SK-N-SH (cell line): ENCODE measurements around the gene PAF1. TPM values are rescaled to one million over a fixed set of nuclear protein-coding genes. Genes with fewer than 3 reads are reported as not detected.

Experiments used
- CTCF ChIA-PET: fragments of 300-600, 350-600 bp; formaldehyde crosslinking; extraction: SDS; loops from one replicate; lab custom pipeline; 2021; lab: Yijun Ruan, JAX
- POLR2A ChIA-PET: fragments of 350-600 bp; sonication (Branson Sonifier 250); formaldehyde crosslinking; extraction: SDS; loops from one replicate; lab custom pipeline; 2020; ENCODE audit warnings: antibody characterized with exemption, inconsistent platforms; lab: Yijun Ruan, JAX
- DNase-seq: peaks from one replicate; pipeline ENCODE4 v3.0.0; 2012
- H2AFZ ChIP-seq: fragments of 200-600 bp; sonication (generic); 2 replicates; pipeline ENCODE4 v1.8.1; 2016; ENCODE audit warnings: antibody characterized with exemption, mild to moderate bottlenecking, low read depth
- H3F3A ChIP-seq: fragments of 200-600 bp; sonication (generic); replicated peaks from 2 replicates; pipeline ENCODE3; 2016; ENCODE audit warnings: antibody characterized with exemption, mild to moderate bottlenecking; ENCODE audit not compliant: insufficient read depth
- H3K27ac ChIP-seq, 2 experiments: fragments of 200-500 bp in 1 of 2; fragments of 200-600 bp in 1 of 2; sonication (Bioruptor generic) in 1 of 2; sonication (generic), shearing (Covaris generic) in 1 of 2; 2 replicates each; pipeline versions ENCODE4 v1.5.1 to v1.6.1; 2014 to 2016; ENCODE audit warnings: low read depth in 2 of 2, inconsistent platforms in 1 of 2, low read length in 1 of 2, mild to moderate bottlenecking in 1 of 2, mixed read lengths in 1 of 2
- H3K27me3 ChIP-seq: fragments of 200-600 bp; sonication (generic), shearing (Covaris generic); 2 replicates; pipeline ENCODE4 v1.6.1; 2016; ENCODE audit warnings: mixed run types; ENCODE audit not compliant: insufficient read depth
- H3K36me3 ChIP-seq, 2 experiments: fragments of 200-500 bp in 1 of 2; fragments of 200-600 bp in 1 of 2; sonication (Bioruptor generic) in 1 of 2; sonication (generic) in 1 of 2; replicated peaks in 1 of 2; 2 replicates each; pipeline versions ENCODE3 to v1.5.1; 2014 to 2016; ENCODE audit warnings: low read length in 1 of 2, mild to moderate bottlenecking in 1 of 2; ENCODE audit not compliant: insufficient read depth in 2 of 2, control insufficient read depth in 1 of 2
- H3K4me1 ChIP-seq, 2 experiments: fragments of 200-500 bp in 1 of 2; fragments of 200-600 bp in 1 of 2; sonication (Bioruptor generic) in 1 of 2; sonication (generic), shearing (Covaris generic) in 1 of 2; 2 replicates each; pipeline versions ENCODE4 v1.5.1 to v1.6.1; 2014 to 2016; ENCODE audit warnings: low read depth in 1 of 2, low read length in 1 of 2, mixed run types in 1 of 2; ENCODE audit not compliant: insufficient read depth in 2 of 2, control insufficient read depth in 1 of 2
- H3K4me2 ChIP-seq: fragments of 200-600 bp; sonication (generic), shearing (Covaris generic); 2 replicates; pipeline ENCODE4 v1.6.1; 2017; ENCODE audit warnings: mixed run types
- H3K4me3 ChIP-seq, 2 experiments: fragments of 200-500 bp in 1 of 2; fragments of 200-600 bp in 1 of 2; sonication (Bioruptor generic) in 1 of 2; sonication (generic), shearing (Covaris generic) in 1 of 2; 2 replicates each; pipeline versions ENCODE4 v1.5.1 to v1.8.1; 2014 to 2016; ENCODE audit warnings: low read depth in 2 of 2, inconsistent platforms in 1 of 2, low read length in 1 of 2, mild to moderate bottlenecking in 1 of 2, mixed read lengths in 1 of 2, moderate library complexity in 1 of 2
- H3K79me2 ChIP-seq: fragments of 200-600 bp; sonication (generic); 2 replicates; pipeline ENCODE4 v1.8.1; 2017; ENCODE audit warnings: mild to moderate bottlenecking; ENCODE audit not compliant: insufficient read depth
- H3K9ac ChIP-seq: fragments of 200-600 bp; sonication (generic); 2 replicates; pipeline ENCODE4 v1.6.1; 2017; ENCODE audit warnings: mixed run types
- H3K9me2 ChIP-seq: fragments of 200-600 bp; sonication (generic); 2 replicates; pipeline ENCODE4 v1.6.1; 2017; ENCODE audit warnings: mixed run types
- H3K9me3 ChIP-seq: fragments of 200-600 bp; sonication (generic); 2 replicates; pipeline ENCODE4 v1.6.1; 2017; ENCODE audit warnings: mixed run types, mild to moderate bottlenecking, moderate library complexity
- H4K20me1 ChIP-seq: fragments of 200-600 bp; sonication (generic); 2 replicates; pipeline ENCODE4 v1.6.1; 2017; ENCODE audit warnings: mild to moderate bottlenecking, mixed run types; ENCODE audit not compliant: insufficient read depth
- CHD2 ChIP-seq: fragments of 150-350 bp; IDR thresholded peaks from 2 replicates; pipeline ENCODE4 v1.6.1; 2018; ENCODE audit warnings: low read length; ENCODE audit not compliant: partially characterized antibody
- ELF1 ChIP-seq: IDR thresholded peaks from 2 replicates; pipeline ENCODE4 v1.4.0; 2012
- EZH2phosphoT487 ChIP-seq: fragments of 200-600 bp; sonication (generic); IDR thresholded peaks from 2 replicates; pipeline ENCODE4 v1.6.1; 2017; ENCODE audit warnings: low read depth, mixed run types, mild to moderate bottlenecking, antibody characterized with exemption, moderate library complexity, borderline replicate concordance
- FOSL2 ChIP-seq: IDR thresholded peaks from 2 replicates; pipeline ENCODE4 v1.4.0; 2012; ENCODE audit warnings: low read depth, mild to moderate bottlenecking, moderate library complexity, borderline replicate concordance
- FOXJ3 ChIP-seq: sonication (generic); formaldehyde crosslinking; IDR thresholded peaks from 2 replicates; pipeline ENCODE4 v1.5.1; 2020; ENCODE audit warnings: mild to moderate bottlenecking, missing genetic modification reagents
- FOXM1 ChIP-seq: IDR thresholded peaks from 2 replicates; pipeline ENCODE4 v1.4.0; 2012; ENCODE audit warnings: low read depth, mild to moderate bottlenecking
- GABPA ChIP-seq: IDR thresholded peaks from 2 replicates; pipeline ENCODE4 v1.4.0; 2012; ENCODE audit warnings: low read depth, mild to moderate bottlenecking
- GATA2 ChIP-seq: sonication (generic); formaldehyde crosslinking; IDR thresholded peaks from 2 replicates; pipeline ENCODE4 v1.5.0; 2020; ENCODE audit warnings: mild to moderate bottlenecking, missing genetic modification reagents
- IRF3 ChIP-seq: fragments of 150-350 bp; IDR thresholded peaks from 2 replicates; pipeline ENCODE4 v1.6.1; 2016; ENCODE audit warnings: mild to moderate bottlenecking, low read depth, low read length
- JUND ChIP-seq: IDR thresholded peaks from 2 replicates; pipeline ENCODE4 v1.4.0; 2012
- NFIC ChIP-seq: IDR thresholded peaks from 2 replicates; pipeline ENCODE4 v1.4.0; 2012; ENCODE audit warnings: borderline replicate concordance
- POLR2AphosphoS5 ChIP-seq: IDR thresholded peaks from 2 replicates; pipeline ENCODE4 v1.6.1; 2012; ENCODE audit warnings: low read depth, low read length
- RAD21 ChIP-seq: IDR thresholded peaks from 2 replicates; pipeline ENCODE4 v1.6.1; 2012; ENCODE audit warnings: mild to moderate bottlenecking, low read length
- RCOR1 ChIP-seq: fragments of 150-350 bp; IDR thresholded peaks from 2 replicates; pipeline ENCODE4 v1.6.1; 2017; ENCODE audit warnings: antibody characterized with exemption, low read length
- RFX5 ChIP-seq: IDR thresholded peaks from 2 replicates; pipeline ENCODE4 v1.6.1; 2012; ENCODE audit warnings: mild to moderate bottlenecking, improper control_type of control experiment, low read length
- RXRA ChIP-seq: IDR thresholded peaks from 2 replicates; pipeline ENCODE4 v1.4.0; 2012; ENCODE audit warnings: low read depth, mild to moderate bottlenecking, borderline replicate concordance
- SIN3A ChIP-seq: IDR thresholded peaks from 2 replicates; pipeline ENCODE4 v1.6.1; 2012; ENCODE audit warnings: low read depth, mild to moderate bottlenecking, low read length, moderate library complexity, borderline replicate concordance
- SMC3 ChIP-seq: IDR thresholded peaks from 2 replicates; pipeline ENCODE4 v1.6.1; 2012; ENCODE audit warnings: low read depth, low read length, improper control_type of control experiment
- TAF1 ChIP-seq: IDR thresholded peaks from 2 replicates; pipeline ENCODE4 v1.6.1; 2012; ENCODE audit warnings: low read depth, mild to moderate bottlenecking, low read length, moderate library complexity, borderline replicate concordance
- TEAD4 ChIP-seq: IDR thresholded peaks from 2 replicates; pipeline ENCODE4 v1.4.0; 2012; ENCODE audit warnings: mild to moderate bottlenecking, borderline replicate concordance; ENCODE audit not compliant: insufficient read depth
- USF1 ChIP-seq: IDR thresholded peaks from 2 replicates; pipeline ENCODE4 v1.4.0; 2012; ENCODE audit warnings: low read depth, borderline replicate concordance
- WGBS: methylation state at CpG from one replicate; pipeline ENCODE4 v1.1.6; 2017; ENCODE audit warnings: low lambda C conversion rate; 5-methylcytosine and 5-hydroxymethylcytosine counted together
- polyA plus RNA-seq, 3 experiments: library from polyadenylated mRNA; depleted of rRNA; stranded (reverse); fragments of >200 nt; gene quantifications; 2 replicates each; pipeline ENCODE4 v1.2.3, GENCODE V29; 2012
- TF ChIP-seq, protein P1 (sequence below): IDR thresholded peaks from 2 replicates; pipeline ENCODE4 v1.4.0; 2012; ENCODE audit warnings: low read depth, borderline replicate concordance

The PAF1 gene
- polyA plus RNA-seq, 1 of the 3 experiments (the other 2 are of a cell fraction): 65.3 TPM

GRCh38 chr19:39355253-39355652, 35.7 kb downstream of the PAF1 start:
- ChIA-PET CTCF (interaction anchor here (1.3 kb wide), 1 partner anchor 43 kb away, joined by 5 read pairs; no protein-coding TSS in a partner anchor), POLR2A (no interaction called here)
- no peak for DNase-seq
- 0 out of 2 replicates have a peak, but pooled peaks cover 11% of the 10 kb centered on the region for H4K20me1 ChIP-seq
- WGBS: 96% methylated on average over 5 of the region's 5 CpGs
- H3K79me2 ChIP-seq: peaks cover 38% of the 10 kb centered on the region
- no peak overlapping the region for H3K27ac ChIP-seq
- H3K36me3 ChIP-seq: peaks cover 67 to 68% of the 10 kb centered on the region in 2 experiments
- H3K27me3 ChIP-seq: no peaks in the 10 kb centered on the region
- no peaks in the 10 kb centered on the region for H3F3A ChIP-seq
- H2AFZ ChIP-seq: no peak overlapping the region
- H3K9me2 ChIP-seq: no peaks in the 10 kb centered on the region
- no peaks in the 10 kb centered on the region for H3K9me3 ChIP-seq
- no peak overlapping the region for H3K4me3 ChIP-seq
- no peak overlapping the region for H3K4me2 ChIP-seq
- no peaks in the 10 kb centered on the region for H3K4me1 ChIP-seq
- H3K9ac ChIP-seq: no peak overlapping the region
- TF ChIP-seq SIN3A (no peak), FOXM1 (no peak), SMC3 (no peak), POLR2AphosphoS5 (no peak), RFX5 (no peak), ELF1 (no peak), IRF3 (no peak), CHD2 (no peak), TEAD4 (no peak), FOSL2 (no peak), RAD21 (no peak), GATA2 (CRISPR knock-in tag) (no peak), RXRA (no peak), USF1 (no peak)

GRCh38 chr19:39352381-39353255, 38.3 kb downstream of the PAF1 start:
- peaks cover 64 to 70% of the 10 kb centered on the region in 2 experiments for H3K36me3 ChIP-seq
- H3K27me3 ChIP-seq: no peaks in the 10 kb centered on the region
- no peaks in the 10 kb centered on the region for H3K9me3 ChIP-seq
- no peak overlapping the region for H3K4me2 ChIP-seq
- no peak overlapping the region for H3K4me3 ChIP-seq
- no peaks in the 10 kb centered on the region for H3K9me2 ChIP-seq
- no peak overlapping the region for H2AFZ ChIP-seq
- 91% methylated on average over 12 of the region's 12 CpGs for WGBS
- H3K27ac ChIP-seq: no peak overlapping the region
- H3K79me2 ChIP-seq: peaks cover 61% of the 10 kb centered on the region
- H3K9ac ChIP-seq: no peak overlapping the region
- POLR2A ChIA-PET: interaction anchor here (1.1 kb wide), 1 partner anchor 10 kb away, joined by 3 read pairs; no protein-coding TSS in a partner anchor
- no peak for DNase-seq
- H3F3A ChIP-seq: no peaks in the 10 kb centered on the region
- H3K4me1 ChIP-seq: no peaks in the 10 kb centered on the region
- peaks cover 27% of the 10 kb centered on the region for H4K20me1 ChIP-seq
- CTCF ChIA-PET: interaction anchor here (0.6 to 1.3 kb wide), 3 partner anchors 10 to 377 kb away, joined by 3 read pairs; partner anchors contain the start of genes FBXO17 and SAMD4B
- TF ChIP-seq RCOR1 (no peak), FOXJ3 (CRISPR knock-in tag) (no peak), FOXM1 (no peak), TEAD4 (no peak), GABPA (no peak), TAF1 (no peak), EZH2phosphoT487 (no peak), JUND (no peak), FOSL2 (no peak), RAD21 (no peak), USF1 (no peak), NFIC (no peak), RFX5 (no peak)
- TF ChIP-seq, protein P1, sequence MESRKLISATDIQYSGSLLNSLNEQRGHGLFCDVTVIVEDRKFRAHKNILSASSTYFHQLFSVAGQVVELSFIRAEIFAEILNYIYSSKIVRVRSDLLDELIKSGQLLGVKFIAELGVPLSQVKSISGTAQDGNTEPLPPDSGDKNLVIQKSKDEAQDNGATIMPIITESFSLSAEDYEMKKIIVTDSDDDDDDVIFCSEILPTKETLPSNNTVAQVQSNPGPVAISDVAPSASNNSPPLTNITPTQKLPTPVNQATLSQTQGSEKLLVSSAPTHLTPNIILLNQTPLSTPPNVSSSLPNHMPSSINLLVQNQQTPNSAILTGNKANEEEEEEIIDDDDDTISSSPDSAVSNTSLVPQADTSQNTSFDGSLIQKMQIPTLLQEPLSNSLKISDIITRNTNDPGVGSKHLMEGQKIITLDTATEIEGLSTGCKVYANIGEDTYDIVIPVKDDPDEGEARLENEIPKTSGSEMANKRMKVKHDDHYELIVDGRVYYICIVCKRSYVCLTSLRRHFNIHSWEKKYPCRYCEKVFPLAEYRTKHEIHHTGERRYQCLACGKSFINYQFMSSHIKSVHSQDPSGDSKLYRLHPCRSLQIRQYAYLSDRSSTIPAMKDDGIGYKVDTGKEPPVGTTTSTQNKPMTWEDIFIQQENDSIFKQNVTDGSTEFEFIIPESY: no peak
